HG02938 (cell line): ENCODE results near the gene RO60.
"Not testable (repeated sequence)": the region's sequence is repeated elsewhere in the genome, so short reads cannot be mapped to it uniquely, and the experiment has no call there.

Source experiments
- ATAC-seq: cut with Tn5 transposase; IDR thresholded peaks from one replicate; pipeline ENCODE4 v1.9.1; 2021; ENCODE audit warnings: mild to moderate bottlenecking, moderate library complexity; ENCODE audit not compliant: unreplicated experiment

The RO60 gene

DNA sequence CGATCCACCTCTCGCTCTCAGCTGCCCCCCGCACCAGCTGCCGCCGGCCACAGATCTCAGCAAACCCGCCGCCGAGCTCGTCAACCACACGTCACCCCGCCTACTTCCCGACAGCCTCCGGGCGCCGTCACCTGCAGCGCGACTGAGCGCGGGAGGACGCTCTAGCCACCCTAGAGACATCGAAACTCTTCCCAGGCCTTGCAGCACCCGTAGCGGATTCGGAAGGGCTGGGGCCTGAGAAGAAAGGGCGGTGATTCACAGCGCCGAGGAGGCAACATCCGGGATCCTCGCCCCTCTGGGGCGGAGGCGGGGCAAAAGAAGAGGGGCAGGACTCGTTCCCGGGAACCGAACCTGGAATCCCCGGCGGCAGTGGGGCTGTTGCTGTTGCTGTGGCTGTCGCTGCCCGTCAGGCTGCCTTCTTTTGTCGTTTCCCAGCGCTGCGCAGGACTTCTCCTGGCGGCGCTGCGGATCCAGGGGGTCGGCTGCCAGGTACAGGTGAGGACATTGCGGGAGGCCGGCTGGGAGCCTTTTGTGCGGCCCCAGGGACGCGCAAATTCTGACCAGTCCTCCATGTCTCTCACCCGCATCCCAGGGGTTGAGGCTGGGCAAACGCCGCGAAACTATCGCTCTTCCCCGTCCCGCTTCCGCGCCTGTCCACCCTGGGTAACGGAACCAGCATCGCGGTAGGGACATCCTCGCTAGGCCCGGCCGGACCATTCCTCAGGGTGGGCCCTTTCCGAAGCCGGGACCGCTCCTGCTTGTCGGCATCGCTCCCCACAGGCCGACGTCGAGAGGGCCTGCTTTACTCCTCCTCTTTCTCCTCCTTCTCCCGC, at the start of gene RO60, which contains the start of gene UCHL5:
Gene RO60, plus strand, starts transcription at position 331 of the 833 bp plus-strand sequence. CDS start 9,443 bp downstream, outside the sequence.
Gene UCHL5, minus strand, starts transcription at position 79 of the 833 bp plus-strand sequence. CDS start 100 bp downstream, outside the sequence.
- peak; percentile 91 for ATAC-seq

DNA sequence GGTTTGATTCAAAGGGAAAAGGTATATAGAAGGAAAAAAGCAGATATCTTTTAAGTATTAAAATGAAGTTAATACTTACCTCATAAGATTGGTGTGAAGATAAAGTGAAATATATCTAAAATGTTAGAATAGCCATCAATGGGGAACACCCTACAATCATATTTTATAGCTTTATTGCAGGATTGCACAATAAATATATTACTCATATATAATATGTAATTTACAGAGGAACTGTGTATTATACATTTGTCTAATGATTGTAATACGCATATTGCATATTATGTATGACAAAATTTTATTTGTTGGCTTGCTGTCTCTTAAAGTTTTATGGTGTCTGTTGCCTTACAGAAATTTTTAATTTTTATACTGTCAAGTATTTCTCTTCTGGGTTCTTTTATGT, 48.0 kb upstream of the RO60 start:
- ATAC-seq = no peak

DNA sequence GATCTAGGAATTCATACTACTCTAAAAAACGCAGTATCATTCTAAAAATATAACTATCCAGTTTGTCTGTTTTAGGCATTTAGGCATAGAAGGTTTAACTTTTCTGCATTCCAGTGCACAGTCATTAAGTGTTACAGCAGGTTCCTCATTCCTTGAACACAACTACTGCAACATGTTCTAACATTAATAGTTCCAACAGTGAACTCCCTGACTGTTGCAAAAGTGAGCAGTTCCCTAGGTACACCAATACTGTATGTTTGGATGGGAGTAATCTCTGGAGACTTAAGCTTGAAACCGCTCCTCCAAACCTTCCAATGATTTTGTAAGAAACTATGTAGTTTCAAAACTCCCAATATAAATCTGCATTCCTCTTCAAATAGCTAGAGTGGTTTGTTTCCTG, 46.4 kb upstream of the RO60 start:
- no peak for ATAC-seq

DNA sequence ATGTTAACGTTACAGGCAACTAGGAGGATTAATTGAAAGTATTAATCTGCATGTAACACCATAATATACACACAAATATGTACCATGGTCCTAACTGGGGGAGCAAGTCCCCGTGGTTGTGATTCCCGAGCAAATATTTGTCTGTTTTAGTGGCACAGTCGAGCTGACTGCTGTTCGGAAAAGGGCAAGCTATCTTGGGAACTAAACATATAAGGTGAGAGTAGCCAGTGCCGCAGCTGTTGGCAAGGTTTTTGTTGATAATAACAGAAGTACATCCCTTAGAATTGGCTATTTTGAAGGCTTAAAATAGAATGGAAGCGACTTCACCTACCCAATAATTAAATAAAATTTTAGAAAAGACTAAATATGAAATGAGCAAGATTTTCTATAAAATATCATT, 45.7 kb upstream of the RO60 start:
- no peak for ATAC-seq

DNA sequence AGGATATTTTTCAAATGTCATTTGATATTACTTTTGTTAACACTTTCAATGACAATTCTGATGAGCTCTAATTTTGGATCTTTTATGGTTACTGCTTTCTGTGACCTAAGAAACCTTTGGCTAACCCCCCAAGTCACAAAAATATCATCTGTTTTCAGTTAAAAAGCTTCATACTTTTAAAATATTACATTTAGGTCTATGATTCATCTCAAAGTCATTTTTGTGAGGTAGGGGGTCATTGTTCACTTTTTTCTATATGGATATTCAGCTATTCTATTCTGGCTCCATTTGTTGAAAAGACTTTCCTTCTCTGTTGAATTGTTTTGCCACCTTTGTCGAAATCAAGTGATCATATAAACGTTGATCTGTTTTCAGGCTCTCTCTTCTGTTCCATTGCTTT, 45.0 kb upstream of the RO60 start:
- ATAC-seq = no peak

DNA sequence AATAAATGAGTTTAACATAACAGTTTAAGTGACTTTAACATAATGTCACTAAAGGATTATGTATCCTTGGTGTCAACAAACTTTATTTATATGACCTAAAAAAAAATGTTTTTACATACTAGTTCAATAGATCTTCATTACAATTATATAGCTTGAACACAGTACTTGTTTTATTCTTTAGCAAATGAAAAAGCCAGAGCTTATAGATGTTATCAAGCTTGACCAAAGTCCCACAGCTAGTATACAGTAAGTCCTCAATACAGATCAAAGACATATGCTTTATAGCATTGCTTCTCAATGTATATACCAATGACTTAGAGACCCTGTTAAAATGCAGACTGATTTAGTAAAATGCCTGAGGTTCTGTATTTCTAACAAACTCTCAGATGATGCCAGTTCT, 42.6 kb upstream of the RO60 start:
- ATAC-seq = no peak

DNA sequence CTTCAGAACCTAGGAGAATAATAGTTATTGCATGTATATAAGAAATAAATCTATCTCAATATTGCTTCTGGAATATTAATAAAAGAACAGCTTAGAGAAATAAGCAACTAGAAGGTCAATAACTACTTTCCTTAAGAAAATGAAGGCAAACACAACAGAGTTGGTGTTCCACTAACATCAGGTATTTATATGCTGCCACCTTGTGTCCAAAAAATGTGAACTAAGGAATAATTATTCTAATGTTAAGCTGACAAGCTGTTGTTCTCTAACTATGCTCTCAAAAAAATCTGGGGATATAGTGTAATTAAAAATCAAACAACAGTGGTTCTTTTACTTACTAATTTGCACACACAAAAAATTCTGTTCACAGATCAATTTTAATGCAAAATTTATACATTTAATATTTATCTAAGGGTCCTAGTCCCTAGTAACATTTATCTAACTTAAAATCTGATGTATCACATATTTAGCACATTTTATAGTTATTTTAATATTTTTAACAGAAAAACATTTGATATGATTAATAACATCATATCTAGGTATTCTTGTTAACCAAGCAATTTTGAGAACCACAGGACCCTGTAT, 39.9 kb upstream of the RO60 start:
- peak; percentile 71 for ATAC-seq

DNA sequence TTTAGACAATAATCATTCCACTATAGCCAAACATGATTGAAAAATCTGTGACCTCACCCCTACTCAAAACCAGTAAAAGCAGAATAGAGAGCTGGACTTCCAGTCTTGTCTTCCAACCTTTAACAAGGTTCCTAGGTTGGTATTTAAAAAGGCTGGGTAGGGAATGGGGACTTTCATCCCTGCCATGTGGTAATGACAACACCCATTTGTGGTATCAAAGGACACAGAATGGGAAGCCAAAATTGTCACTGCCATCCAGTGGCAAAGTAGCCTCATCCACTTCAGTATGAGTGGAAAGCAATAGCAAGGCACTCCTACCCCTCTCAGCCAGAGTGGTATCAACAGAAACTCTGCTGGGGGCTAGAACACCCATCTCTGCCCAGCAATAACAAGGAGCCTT, 34.2 kb upstream of the RO60 start:
- no peak for ATAC-seq

DNA sequence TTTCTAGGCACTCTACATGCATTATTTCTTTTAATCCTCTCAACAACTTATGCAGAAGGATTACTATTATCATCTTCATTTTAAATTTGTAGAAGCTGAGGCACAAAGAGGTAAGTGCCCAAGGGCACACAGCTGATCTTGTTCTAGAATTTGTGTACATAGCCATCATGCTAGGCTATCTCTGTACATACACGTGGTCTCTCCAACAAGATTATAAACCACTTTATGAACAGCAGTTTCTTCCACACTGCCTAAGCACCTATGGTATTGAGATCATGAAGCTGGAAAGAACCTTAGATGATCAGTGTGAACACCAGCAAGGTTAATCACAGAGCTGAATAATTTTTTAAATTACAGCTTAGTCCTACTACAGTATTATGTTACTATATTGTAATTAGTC, 29.1 kb upstream of the RO60 start:
- ATAC-seq = no peak

DNA sequence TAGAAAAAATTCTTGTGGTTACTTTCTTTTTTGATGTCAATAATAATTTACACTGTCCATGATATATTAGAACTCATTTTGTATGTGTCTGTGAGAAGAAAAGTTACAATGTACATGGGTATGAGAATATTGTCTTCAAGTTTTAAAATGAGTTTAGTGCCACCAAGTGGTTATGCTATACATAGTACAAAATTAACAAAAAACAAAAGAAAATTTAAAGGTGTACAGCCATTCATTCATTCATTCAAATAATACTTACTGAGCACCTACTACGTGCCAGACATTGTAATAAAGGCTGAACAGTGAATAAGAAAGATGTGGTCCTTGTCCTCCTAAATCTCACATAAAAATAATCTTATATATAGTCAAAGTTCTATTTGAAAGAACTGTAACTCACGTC, 28.0 kb upstream of the RO60 start:
- peak; percentile 86 for ATAC-seq

DNA sequence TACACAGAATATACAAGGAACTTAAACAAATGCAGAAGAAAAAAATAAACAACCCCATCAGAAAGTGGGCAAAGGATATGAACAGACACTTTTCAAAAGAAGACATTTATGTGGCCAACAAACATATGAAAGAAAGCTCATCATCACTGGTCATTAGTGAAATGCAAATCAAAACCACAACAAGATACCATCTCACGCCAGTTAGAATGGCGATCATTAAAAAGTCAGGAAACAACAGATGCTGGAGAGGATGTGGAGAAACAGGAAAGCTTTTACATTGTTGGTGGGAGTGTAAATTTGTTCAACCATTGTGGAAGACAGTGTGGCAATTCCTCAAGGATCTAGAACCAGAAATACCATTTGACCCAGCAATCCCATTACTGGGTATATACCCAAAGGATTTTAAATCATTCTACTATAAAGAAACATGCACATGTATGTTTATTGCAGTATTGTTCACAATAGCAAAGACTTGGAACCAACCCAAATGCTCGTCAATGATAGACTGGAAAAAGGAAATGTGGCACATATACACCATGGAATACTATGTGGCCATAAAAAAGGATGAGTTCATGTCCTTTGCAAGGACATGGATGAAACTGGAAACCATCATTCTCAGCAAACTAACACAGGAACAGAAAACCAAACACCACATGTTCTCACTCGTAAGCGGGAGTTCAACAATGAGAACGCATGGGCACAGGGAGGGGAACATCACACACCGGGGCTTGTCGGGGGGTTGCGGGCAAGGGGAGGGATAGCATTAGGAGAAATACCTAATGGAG, 26.6 kb upstream of the RO60 start:
- not testable (repeated sequence) for ATAC-seq

DNA sequence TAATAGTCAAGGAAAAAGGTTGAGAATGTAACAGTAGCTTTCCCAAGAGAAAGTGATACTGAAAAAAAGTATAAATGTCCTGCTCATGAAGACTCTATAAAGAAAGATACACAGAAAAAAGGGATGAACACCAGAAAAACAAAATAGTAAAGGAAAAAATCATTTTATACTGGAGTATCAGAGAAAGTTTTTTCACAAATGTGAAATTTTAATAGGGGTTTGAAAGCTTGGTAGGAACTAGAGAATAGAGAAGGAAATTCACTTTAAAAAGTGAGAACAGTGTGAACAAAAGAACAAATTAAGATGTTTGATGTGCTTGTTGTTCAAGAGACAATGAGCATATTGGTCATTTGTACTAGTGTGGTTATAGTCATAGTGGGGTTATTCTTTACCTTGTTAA, 25.8 kb upstream of the RO60 start:
- no peak for ATAC-seq

DNA sequence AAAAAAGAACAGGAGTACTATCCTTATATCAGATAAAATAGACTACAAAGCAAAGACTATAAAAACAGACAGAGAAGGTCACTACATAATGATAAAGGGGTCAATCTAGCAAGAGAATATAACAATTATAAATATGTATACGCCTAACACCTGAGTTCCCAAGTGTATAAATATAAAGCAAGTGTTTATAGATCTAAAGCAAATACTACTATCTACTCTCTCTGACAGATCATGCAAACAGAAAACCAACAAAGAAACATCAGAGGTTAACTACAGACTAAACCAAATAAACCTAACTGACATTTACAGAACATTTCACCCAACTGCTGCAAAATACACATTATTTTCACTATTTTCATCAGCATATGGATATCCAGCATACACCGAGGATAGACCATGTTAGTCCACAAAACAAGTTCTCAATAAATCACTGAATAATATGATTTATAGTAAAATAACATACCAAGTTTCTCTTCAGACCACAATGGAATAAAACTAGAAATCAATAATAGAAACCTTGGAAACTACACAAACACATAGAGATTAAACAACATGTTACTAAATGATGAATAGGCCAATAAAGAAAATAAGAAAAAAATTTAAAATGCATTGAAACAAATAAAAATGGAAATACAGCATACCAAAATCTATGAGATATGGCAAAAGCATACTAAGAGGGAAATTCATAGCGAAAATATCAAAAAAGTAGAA, 22.9 kb upstream of the RO60 start:
- no peak for ATAC-seq

DNA sequence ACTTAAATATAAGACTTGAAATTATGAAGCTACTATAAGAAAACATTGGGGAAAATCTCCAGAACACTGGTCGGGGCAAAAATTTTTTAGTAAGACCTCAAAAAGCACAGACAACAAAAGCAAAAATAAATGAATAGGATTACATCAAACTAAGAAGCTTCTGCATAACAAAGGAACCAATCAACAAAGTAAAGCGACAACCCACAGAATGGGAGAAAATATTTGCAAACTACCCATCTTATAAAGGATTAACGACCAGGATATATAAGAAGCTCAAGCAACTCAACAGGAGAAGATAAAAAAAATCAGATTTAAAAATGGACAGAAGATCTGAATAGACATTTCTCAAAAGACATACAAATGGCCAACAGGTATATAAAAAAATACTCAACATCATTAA, 19.4 kb upstream of the RO60 start:
- ATAC-seq = no peak

DNA sequence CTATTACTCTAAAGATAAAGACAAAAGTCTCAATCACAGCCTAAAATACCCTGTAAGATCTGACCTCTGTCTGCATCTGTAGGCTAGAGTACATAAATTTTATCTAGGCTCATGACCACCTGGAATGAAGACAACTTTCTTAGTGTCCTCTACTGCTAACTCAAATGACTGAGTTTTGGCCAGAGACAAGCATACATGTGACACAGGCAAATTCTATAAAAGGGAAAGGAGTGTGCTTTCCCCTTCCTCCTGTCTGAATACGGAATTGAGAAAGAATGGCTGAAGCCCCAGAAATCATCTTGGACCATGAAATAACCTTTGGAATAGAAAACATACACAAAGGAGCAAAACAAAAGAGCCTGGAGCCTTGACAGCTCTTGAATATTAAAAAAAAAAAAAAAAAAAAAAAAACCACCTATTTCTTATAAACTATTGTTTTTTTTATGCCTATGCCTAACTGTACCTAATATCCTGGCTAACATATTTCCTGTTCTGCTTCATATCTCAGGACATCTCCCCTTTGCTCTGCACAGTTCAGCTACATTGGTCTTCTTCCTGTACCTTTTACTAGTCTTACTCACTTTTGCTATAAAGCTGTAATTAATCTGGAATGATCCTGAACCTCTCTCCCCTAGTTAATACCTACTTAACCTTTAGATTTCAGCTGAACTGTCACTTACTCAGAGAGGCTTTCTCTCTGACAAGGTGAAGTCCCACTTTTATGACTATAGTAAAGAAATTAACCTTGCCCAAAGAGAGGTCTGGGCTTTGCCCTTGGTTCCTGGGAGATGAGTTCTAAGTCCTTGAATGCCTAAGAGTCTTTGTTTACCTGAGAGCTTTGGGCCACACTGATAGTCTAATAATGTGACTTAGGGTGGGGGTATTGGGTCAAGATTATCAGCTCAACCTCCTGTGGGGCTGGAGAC, 16.4 kb upstream of the RO60 start:
- ATAC-seq = no peak

DNA sequence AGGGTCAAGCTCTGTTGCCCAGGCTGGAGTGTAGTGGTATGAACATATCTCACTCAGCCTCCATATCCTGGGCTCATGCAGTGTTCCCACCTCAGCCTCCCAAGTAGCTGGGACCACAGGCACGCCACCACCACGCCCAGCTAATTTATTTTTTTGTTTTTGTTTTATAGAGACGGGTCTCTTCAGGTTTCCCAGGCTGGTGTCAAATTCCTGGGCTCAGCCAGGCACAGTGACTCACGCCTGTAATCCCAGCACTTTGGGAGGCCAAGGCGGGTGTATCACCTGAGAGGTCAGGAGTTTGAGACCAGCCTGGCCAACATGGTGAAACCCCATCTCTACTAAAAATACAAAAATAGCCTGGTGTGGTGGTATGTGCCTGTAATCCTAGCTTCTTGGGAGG, 10.5 kb upstream of the RO60 start:
- ATAC-seq = not testable (repeated sequence)

DNA sequence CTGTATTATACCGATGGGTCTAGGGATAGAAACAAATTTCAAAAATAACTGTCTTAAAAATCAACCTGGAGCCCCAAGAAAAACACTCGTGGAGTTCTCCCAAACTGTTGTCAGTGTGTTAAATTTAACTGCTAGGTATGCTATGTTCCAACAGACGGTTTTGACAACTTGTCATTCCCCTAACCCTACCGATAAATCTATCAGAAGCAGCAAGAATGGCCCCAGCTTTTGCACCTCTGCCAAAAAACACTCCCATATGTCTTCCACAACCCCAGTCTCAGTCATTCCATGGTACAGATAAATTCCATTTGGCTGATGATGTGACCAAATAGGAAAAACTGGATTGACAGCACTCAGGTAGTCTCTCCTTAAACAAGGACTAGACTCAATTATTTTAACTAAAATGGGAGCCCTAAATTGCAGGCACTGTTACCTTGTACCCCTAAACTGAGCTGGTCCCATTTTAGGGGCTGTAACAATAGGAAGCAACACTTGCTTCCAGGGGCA, 5.2 kb upstream of the RO60 start:
- ATAC-seq = no peak

DNA sequence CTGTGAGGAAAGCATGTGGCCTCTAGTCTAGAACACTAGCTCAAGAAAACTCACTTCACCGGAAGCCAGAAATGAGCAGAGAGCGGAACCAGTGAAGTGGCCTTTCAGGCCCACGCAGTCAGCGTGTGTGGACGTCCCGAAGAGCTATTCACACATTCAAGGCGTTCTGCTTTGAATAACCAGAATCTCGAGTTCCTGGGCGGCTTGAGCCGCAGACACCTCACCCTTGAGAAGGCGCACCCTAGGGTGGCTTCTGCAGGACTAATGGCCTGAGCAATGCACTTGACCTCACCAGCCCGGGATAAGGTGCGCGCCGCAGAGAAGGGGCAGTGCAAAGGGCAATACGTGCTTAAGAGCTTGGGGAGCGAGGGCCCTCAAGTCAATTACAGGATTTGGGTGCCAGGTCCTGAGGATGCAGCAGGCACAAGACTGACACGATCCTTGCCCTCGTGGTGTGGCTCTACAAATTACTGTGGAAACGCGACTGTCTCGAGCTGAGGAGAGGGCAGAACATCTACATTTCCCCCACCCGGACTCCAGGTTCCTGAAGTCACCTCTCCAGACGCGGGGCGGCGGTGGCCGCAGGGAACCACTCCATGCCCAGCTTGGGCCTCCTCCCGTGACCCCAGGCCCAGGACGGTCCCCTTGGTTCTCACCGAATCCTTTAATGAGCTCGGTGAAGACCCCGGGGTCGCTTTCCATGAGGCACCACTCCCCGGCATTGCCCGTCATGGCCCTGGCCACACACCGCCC, 707 bp upstream of the RO60 start:
- peak; percentile 46 for ATAC-seq

DNA sequence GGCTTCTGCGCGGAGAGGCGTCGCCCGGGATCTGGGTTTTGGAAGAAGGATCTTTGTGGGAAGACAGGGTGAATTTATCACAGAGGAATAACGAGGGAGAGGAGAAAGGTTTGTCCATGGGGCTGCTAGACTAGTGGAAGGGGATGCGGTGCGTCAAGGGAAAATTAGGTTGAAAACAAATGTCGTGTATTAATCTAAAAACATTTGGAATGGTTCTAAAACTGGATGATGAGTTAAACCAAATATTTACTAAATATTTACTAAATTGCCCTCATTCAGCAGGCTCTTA, 647 bp downstream of the RO60 start:
- no peak for ATAC-seq
